ENCODE data around the gene PRKAG3. TPM values are rescaled to one million over a fixed set of nuclear protein-coding genes. Genes with fewer than 3 reads are reported as not detected.

PRKAG3 gene
- total RNA-seq, 1 experiment from 2014 or later = not detected

DNA sequence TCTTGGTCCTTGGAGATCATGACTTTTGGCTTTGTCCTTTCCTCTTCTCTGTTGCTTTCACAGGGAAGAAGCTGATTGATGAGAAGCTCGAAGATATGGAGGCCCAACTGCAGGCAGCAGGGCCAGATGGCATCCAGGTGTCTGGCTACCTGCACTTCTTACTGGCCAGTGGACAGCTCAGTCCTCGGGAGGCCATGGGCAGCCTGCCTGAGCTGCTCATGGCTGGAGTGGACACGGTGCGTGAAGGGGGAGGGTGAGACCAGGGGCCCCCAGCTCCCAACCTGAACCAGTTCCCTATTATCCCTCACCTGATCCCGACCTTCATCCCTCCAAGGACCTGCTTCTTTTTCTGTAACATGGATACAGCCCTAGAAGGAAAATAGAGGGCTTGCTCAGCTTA lies 18.7 kb downstream of the PRKAG3 start:
- peaks cover 6% of the 10 kb centered on the region for H3K4me1 Mint-ChIP-seq (ENCODE audit: insufficient read depth, unreplicated experiment)
- peaks cover 19% of the 10 kb centered on the region for H3K27me3 Mint-ChIP-seq (ENCODE audit: insufficient read depth, unreplicated experiment)
- H3K9me3 Mint-ChIP-seq (ENCODE audit: unreplicated experiment) = no peaks in the 10 kb centered on the region
- TF ChIP-seq, protein P1, sequence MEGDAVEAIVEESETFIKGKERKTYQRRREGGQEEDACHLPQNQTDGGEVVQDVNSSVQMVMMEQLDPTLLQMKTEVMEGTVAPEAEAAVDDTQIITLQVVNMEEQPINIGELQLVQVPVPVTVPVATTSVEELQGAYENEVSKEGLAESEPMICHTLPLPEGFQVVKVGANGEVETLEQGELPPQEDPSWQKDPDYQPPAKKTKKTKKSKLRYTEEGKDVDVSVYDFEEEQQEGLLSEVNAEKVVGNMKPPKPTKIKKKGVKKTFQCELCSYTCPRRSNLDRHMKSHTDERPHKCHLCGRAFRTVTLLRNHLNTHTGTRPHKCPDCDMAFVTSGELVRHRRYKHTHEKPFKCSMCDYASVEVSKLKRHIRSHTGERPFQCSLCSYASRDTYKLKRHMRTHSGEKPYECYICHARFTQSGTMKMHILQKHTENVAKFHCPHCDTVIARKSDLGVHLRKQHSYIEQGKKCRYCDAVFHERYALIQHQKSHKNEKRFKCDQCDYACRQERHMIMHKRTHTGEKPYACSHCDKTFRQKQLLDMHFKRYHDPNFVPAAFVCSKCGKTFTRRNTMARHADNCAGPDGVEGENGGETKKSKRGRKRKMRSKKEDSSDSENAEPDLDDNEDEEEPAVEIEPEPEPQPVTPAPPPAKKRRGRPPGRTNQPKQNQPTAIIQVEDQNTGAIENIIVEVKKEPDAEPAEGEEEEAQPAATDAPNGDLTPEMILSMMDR (IDR thresholded peaks at IDR 0.05; ENCODE audit: unreplicated experiment) = no peak
- no peak overlapping the region for H3K27ac Mint-ChIP-seq (ENCODE audit: low read depth, unreplicated experiment)
- intact Hi-C loops (cut with micrococcal nuclease) = no loop called here
- POLR2A ChIA-PET = interaction anchor here (0.5 to 1.4 kb wide), 3 partner anchors 41 to 102 kb away, joined by 3 read pairs; no protein-coding TSS in a partner anchor
- no peak for DNase-seq (ENCODE audit: unreplicated experiment)
- H3K36me3 Mint-ChIP-seq (ENCODE audit: insufficient read depth, unreplicated experiment) = no peaks in the 10 kb centered on the region
- CTCF ChIA-PET = no interaction called here
- no peak overlapping the region for H3K4me3 Mint-ChIP-seq (ENCODE audit: unreplicated experiment)
- BruUV-seq (replicated peaks) = no TSS peak

GRCh38 chr2:218812096-218812815 lies 19.3 kb downstream of the PRKAG3 start:
- H3K9me3 Mint-ChIP-seq (ENCODE audit: unreplicated experiment) = no peaks in the 10 kb centered on the region
- ChIA-PET POLR2A (interaction anchor here (1.0 kb wide), 1 partner anchor 22 kb away, joined by 3 read pairs; no protein-coding TSS in a partner anchor), CTCF (no interaction called here)
- H3K4me3 Mint-ChIP-seq (ENCODE audit: unreplicated experiment) = no peak overlapping the region
- H3K36me3 Mint-ChIP-seq (ENCODE audit: insufficient read depth, unreplicated experiment) = no peaks in the 10 kb centered on the region
- BruUV-seq (replicated peaks) = no TSS peak
- no peak overlapping the region for H3K27ac Mint-ChIP-seq (ENCODE audit: low read depth, unreplicated experiment)
- H3K27me3 Mint-ChIP-seq (ENCODE audit: insufficient read depth, unreplicated experiment) = peaks cover 19% of the 10 kb centered on the region
- peaks cover 6% of the 10 kb centered on the region for H3K4me1 Mint-ChIP-seq (ENCODE audit: insufficient read depth, unreplicated experiment)
- intact Hi-C loops (cut with micrococcal nuclease) = no loop called here
- DNase-seq (ENCODE audit: unreplicated experiment) = no peak
- TF ChIP-seq, protein P1 (IDR thresholded peaks at IDR 0.05; ENCODE audit: unreplicated experiment) = no peak

DNA sequence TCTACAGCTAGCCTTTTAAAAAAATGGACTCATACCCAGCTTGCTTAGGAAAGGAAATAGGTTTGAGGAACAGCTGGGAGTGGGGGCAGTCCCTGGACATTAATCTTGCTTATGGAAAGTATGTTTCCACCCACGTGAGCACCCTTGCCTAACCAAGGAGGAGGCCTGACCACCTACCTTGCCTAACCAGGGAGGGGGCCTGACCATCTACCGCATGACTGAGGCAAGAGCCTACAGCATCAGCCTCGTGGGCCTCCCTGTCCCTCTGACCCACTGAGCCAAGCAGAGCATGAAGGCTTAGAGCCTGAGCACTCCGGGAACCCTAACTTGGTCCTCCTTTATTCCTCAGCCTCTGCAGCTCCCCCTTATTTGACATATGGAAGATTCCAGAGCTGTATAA lies 20.2 kb downstream of the PRKAG3 start:
- CTCF ChIA-PET = interaction anchor here (1.1 kb wide), 1 partner anchor 37 kb away, joined by 4 read pairs; no protein-coding TSS in a partner anchor

GRCh38 chr2:218810256-218810655 lies 21.3 kb downstream of the PRKAG3 start:
- CTCF ChIA-PET = interaction anchor here (0.5 to 2.1 kb wide), 3 partner anchors 45 to 753 kb away, joined by 3 to 10 read pairs (median 3); partner anchors contain the start of gene TTLL4
- no TSS peak for BruUV-seq (replicated peaks)

More for the DNA sequence above, 20.2 kb downstream of the PRKAG3 start:
- no peak overlapping the region for H3K4me3 Mint-ChIP-seq (ENCODE audit: unreplicated experiment)
- TF ChIP-seq, protein P1 (IDR thresholded peaks at IDR 0.05; ENCODE audit: unreplicated experiment) = no peak
- H3K36me3 Mint-ChIP-seq (ENCODE audit: insufficient read depth, unreplicated experiment) = peaks cover 3% of the 10 kb centered on the region
- no peak for DNase-seq (ENCODE audit: unreplicated experiment)
- no peak overlapping the region for H3K27ac Mint-ChIP-seq (ENCODE audit: low read depth, unreplicated experiment)
- no TSS peak for BruUV-seq (replicated peaks)
- H3K27me3 Mint-ChIP-seq (ENCODE audit: insufficient read depth, unreplicated experiment) = peaks cover 19% of the 10 kb centered on the region
- intact Hi-C loops (cut with micrococcal nuclease) = no loop called here
- peaks cover under 1% of the 10 kb centered on the region for H3K4me1 Mint-ChIP-seq (ENCODE audit: insufficient read depth, unreplicated experiment)
- no peaks in the 10 kb centered on the region for H3K9me3 Mint-ChIP-seq (ENCODE audit: unreplicated experiment)
- POLR2A ChIA-PET = interaction anchor here (1.0 kb wide), 1 partner anchor 23 kb away, joined by 3 read pairs; no protein-coding TSS in a partner anchor

More at GRCh38 chr2:218810256-218810655, 21.3 kb downstream of the PRKAG3 start:
- no peak for DNase-seq (ENCODE audit: unreplicated experiment)
- H3K4me3 Mint-ChIP-seq (ENCODE audit: unreplicated experiment) = no peak overlapping the region
- no peaks in the 10 kb centered on the region for H3K4me1 Mint-ChIP-seq (ENCODE audit: insufficient read depth, unreplicated experiment)
- peaks cover 19% of the 10 kb centered on the region for H3K27me3 Mint-ChIP-seq (ENCODE audit: insufficient read depth, unreplicated experiment)
- intact Hi-C loops (cut with micrococcal nuclease) = no loop called here
- peaks cover 7% of the 10 kb centered on the region for H3K36me3 Mint-ChIP-seq (ENCODE audit: insufficient read depth, unreplicated experiment)
- H3K9me3 Mint-ChIP-seq (ENCODE audit: unreplicated experiment) = no peaks in the 10 kb centered on the region
- POLR2A ChIA-PET = interaction anchor here (0.9 kb wide), 1 partner anchor 100 kb away, joined by 4 read pairs; the partner anchor contains the start of gene TTLL4
- TF ChIP-seq, protein P1 (IDR thresholded peaks at IDR 0.05; ENCODE audit: unreplicated experiment) = no peak
- H3K27ac Mint-ChIP-seq (ENCODE audit: low read depth, unreplicated experiment) = no peak overlapping the region

Measured in MCF 10A (cell line).